HG02571 (cell line): ENCODE data around the gene ALDH3A1.

ENCODE experiments used
- ATAC-seq: cut with Tn5 transposase; IDR thresholded peaks from one replicate; pipeline ENCODE4 v1.9.1; 2021; ENCODE audit warnings: mild to moderate bottlenecking, moderate library complexity; ENCODE audit not compliant: unreplicated experiment

The ALDH3A1 gene

GRCh38 chr17:19720631-19721426 is 27.3 kb downstream of the ALDH3A1 start:
- no peak for ATAC-seq

- no peak for ATAC-seq
Measured at GRCh38 chr17:19720210-19720475, 28.0 kb downstream of the ALDH3A1 start.

GRCh38 chr17:19719355-19720209 is 28.5 kb downstream of the ALDH3A1 start:
- ATAC-seq: no peak

- no peak for ATAC-seq
Measured at GRCh38 chr17:19718613-19719354, 29.3 kb downstream of the ALDH3A1 start.

GRCh38 chr17:19718041-19718612 is 30.0 kb downstream of the ALDH3A1 start:
- no peak for ATAC-seq

- ATAC-seq: no peak
Measured at GRCh38 chr17:19717411-19717908, 30.6 kb downstream of the ALDH3A1 start.

GRCh38 chr17:19717031-19717360 is 31.1 kb downstream of the ALDH3A1 start:
- no peak for ATAC-seq

GRCh38 chr17:19716108-19717030 is 31.7 kb downstream of the ALDH3A1 start, which contains the start of gene SLC47A2:
Gene SLC47A2, minus strand, starts transcription at chr17:19716584. Its CDS starts 29 bp downstream, at chr17:19716555.
- ATAC-seq: no peak

GRCh38 chr17:19714542-19715411 is 33.3 kb downstream of the ALDH3A1 start:
- no peak for ATAC-seq

GRCh38 chr17:19713901-19714361 is 34.2 kb downstream of the ALDH3A1 start:
- ATAC-seq: no peak

GRCh38 chr17:19713462-19713861 is 34.6 kb downstream of the ALDH3A1 start:
- no peak for ATAC-seq

GRCh38 chr17:19712436-19713004 is 35.6 kb downstream of the ALDH3A1 start:
- no peak for ATAC-seq

- no peak for ATAC-seq
Measured at GRCh38 chr17:19709841-19710240, 38.3 kb downstream of the ALDH3A1 start.

GRCh38 chr17:19708431-19709175 is 39.5 kb downstream of the ALDH3A1 start:
- no peak for ATAC-seq

- no peak for ATAC-seq
Measured at GRCh38 chr17:19707728-19708221, 40.3 kb downstream of the ALDH3A1 start.

GRCh38 chr17:19706791-19707727 is 41.0 kb downstream of the ALDH3A1 start:
- no peak for ATAC-seq
